HG03575 (cell line): ENCODE measurements around the gene INPP5J.

Source experiments
- ATAC-seq: cut with Tn5 transposase; IDR thresholded peaks from one replicate; pipeline ENCODE4 v1.9.1; 2021; ENCODE audit not compliant: unreplicated experiment, insufficient number of reproducible peaks, low FRiP score; ENCODE audit errors: extremely low read depth

Gene INPP5J

DNA sequence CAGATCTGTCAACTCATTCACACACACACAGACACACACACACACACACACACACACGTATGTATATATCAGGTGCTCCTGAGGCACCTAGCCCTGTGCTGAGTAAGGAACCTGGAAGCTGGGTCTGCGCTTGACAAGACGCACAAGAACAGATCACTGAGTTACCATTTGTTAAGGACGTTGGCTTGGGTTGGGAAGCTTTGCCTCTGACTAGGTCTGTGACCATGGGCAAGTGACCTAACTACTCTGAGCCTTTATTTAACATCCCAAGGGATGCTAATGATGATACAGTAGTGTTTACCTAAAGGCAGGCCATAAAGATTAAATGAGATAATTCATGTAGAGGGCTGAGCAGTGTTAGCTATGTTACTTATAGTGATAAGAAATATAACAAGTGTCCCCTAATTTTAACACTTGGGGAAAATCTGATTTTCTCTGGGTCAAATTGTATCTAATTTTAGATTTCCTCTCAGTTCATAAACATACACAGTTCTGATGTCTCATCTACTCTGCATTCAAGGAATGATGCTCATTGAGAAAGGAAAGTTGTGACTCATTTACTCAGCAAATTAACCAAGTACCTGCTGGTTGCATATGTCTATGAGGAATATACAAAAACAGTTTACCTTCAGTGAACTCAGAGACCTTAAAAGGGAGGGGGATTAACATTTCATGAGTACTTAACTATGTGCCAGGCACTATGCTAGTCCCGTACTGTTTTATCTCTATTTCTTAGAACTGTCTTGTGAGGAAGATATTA is 50.8 kb downstream of the INPP5J start:
- ATAC-seq, result no peak

DNA sequence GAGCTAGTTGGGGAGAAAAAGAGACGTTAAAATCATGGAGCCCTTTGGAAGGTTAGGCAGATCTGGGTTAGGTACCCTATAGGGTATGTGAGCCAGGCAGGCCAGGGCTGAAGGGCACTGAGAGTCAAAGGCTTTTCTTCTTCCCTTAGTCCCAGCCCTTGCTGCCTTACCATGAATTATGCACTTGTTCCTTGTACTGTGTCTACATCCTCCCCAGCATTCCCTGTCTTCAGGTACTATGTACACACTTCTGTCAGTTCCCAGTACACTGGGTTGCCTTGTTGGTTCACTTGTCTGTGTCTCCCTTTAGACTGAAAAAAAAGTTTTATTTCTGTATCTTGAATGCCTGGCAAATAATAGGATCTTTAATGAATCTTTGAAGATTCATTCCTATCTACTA is 54.2 kb downstream of the INPP5J start:
- no peak for ATAC-seq

DNA sequence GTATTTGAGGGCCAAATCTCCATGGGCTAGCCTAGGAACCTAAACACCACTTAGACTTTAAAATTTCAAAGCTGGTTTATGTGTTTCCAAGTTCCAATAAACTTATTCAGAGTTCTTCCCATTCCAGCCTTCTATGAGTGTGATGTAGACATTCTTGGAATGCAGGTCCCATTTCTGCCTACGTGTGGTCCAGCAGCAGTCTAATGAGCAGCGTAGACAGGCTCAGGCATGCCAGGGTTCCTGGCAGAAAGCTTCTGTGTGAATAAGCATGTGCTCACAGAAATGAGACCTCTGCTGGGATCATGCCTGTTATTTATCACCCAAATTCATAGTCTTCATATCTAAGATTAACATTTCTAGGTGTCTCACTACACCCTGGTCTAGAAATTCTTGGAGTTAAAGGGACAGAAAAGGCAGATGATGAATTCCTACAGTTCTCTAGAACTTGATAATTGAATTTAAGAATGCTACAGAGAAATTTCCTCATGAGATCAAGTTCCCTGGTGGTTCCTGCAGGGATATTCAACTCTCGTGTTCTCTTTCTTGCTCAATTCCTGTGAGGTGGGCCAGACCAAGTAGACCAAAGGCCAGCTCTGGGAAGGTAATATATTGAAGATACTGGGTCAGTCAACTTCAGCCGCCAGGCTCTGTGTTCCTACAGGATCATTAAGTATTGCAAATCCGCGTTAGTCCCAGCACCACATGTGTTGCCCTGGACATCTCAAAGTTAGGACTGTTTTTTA is 54.8 kb downstream of the INPP5J start:
- ATAC-seq, result no peak

DNA sequence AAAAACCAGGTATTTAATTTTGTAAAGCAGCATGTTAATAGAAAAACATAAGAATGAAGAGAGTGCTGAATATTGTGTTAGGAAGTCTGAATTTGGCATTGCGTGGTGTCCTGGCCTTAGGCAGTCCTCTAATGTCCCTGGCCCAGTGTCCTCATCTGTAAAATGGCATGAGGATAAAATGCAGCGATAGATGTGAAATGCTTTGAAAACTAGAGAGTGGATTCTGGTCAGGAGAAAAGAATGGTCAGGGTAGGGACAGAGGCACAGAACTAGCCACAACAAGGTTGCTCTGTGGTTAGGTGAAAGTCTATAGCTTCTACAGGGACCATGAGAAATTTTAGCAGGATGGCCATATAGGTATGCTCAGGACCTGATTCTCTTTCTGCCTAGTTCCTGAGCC is 56.1 kb downstream of the INPP5J start:
- no peak for ATAC-seq

DNA sequence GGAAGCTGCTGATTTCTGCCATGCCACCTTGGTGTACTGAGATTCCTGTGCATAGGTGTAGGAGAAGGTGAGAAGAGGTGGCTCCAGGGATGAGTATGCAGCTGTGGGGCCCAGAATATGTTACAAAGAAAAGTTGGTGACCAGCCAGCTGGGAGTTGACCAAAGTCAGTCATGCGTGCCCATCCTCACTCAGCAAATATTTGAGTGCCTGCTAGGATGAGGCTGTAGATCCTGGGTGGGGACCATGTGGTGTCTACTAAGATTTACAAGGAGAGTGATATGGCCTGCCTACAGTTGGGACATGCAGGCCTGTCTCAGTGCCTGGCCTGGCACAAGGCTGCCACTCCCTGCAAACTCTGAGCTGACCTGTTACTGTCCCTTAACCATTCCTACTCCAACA is 56.6 kb downstream of the INPP5J start:
- no peak for ATAC-seq

DNA sequence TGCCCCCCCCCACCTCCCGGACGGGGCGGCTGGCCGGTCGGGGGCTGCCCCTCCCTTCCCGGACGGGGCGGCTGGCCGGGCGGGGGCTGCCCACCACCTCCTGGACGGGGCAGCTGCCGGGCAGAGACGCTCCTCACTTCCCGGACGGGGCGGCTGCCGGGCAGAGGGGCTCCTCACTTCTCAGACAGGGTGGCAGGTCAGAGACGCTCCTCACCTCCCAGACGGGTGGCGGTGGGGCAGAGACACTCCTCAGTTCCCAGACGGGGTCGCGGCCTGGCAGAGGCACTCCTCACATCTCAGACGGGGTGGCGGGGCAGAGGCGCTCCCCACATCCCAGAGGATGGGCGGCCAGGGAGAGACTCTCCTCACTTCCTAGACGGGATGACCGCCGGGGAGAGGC is 61.2 kb downstream of the INPP5J start:
- no peak for ATAC-seq
